ENCODE measurements around the gene NTRK3.
A peak's percentile ranks its signal among the peaks of the same experiment; 100 is the strongest.

NTRK3 gene

DNA sequence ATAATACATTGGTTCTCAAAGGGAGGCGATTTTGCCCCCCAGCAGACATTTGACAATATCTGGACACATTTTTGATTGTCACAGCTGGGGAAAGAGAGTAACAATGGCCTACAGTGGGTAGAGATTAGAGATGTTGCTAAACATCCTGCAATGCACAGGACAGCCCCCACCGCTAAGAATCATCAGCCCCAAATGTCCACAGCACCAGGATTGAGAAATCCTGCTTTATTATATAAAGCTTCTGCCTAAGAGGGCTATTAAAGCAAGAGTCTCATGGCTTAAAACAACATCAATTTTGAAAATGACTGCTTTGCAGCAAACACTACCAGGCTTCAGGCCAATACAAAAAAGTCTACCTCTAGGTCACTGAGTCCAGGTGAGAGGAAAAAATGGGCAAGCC, 68.2 kb downstream of the NTRK3 start:
- DNase-seq (ENCODE audit: extremely low read depth in 1 of 2, low read depth in 1 of 2): no peak

DNA sequence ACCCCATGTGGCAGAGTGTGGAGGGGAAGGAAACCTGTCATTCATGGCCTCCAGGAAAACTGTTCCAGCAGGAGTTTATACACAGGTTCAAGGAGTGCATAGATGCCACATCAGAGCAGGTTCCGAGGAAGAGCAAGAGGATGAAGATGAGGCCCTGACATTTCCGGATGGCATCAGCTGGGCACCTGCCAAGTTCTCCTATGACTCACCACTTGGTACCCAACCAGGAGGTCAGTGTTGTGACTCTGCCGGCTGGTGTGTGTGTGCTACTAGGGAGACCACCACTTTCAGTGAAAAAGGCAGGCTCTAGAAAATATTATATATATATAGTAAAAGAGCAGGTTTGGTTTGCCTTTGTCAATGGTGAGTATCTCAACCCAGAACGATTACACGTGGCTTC, 69.3 kb downstream of the NTRK3 start:
- DNase-seq (ENCODE audit: extremely low read depth in 1 of 2, low read depth in 1 of 2): no peak

DNA sequence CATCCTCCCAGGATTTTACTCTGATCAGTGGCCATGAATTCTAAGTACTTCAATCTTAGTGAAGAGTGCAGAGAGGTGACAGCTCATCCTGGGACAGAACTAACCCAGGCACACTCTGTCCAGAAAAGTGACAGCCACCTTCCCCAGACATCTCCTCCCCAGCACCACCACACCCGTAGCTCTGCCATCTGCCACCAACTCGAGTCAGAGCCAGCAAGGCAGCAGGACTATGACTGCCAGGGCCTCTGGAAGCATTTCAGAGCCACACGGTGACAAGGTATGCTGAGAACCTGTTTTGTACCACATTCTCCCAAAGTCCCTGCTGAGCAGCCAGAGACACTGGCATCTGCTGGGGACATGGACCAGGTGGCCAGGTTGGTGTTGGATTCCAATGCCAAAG, 71.0 kb downstream of the NTRK3 start:
- DNase-seq (ENCODE audit: extremely low read depth in 1 of 2, low read depth in 1 of 2): no peak

DNA sequence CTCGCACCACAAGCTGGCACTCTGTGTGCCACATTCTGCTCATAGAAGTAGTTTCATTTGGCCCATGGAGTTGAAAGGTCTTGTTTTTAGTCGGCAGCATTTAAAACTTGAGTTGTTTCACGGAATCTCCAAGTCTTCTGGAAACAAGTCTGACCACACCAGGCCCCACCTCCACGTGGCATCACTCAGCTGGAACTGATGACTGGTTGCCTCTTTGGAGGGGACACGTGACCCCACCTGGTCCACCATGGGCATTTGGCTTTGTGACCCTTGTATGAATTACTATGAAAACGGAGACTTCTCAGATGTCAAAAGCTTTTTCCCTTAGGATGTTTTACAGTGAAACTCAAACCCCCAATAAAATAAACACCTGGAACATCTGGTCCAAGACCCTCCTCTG, 74.9 kb downstream of the NTRK3 start:
- DNase-seq (ENCODE audit: extremely low read depth in 1 of 2, low read depth in 1 of 2): no peak

DNA sequence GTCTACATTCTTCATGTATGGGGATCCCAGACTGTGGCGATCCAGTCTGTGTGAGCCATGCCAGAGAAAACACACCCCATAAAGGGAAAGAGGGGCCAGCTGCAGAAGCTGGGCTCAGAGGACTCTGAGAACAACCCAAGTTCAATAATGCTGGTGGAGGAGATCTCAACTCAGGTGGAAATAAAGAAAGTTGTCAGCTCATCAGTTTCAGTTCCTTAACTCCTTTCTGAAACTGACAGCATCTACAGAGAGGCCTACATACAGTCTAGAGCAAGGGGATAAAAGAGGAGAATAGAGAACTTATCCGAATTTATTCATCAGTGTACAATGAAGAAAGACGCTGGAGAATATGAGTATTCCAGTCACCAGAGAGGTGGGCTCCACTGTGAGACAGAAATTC, 77.0 kb downstream of the NTRK3 start:
- DNase-seq (ENCODE audit: extremely low read depth in 1 of 2, low read depth in 1 of 2): no peak

DNA sequence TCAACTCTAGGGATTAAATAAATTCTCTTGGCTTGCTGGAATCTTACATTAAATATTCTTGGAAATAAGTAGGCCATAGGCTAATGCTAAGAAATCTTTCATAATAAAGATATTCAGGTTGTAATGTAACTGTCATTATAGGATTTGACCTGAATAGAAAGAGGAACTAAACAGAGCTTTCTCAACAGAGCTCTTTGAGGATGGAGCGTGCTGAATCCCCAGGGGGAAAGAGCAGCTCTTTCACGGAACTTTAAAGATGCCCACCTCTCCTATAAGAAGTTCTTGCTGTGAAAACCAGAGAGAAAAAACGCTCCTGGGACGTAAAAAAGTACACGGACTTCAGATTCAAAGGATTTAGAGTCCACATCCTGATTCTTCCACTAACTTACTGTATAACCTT, 77.9 kb downstream of the NTRK3 start:
- DNase-seq (ENCODE audit: extremely low read depth in 1 of 2, low read depth in 1 of 2): no peak

DNA sequence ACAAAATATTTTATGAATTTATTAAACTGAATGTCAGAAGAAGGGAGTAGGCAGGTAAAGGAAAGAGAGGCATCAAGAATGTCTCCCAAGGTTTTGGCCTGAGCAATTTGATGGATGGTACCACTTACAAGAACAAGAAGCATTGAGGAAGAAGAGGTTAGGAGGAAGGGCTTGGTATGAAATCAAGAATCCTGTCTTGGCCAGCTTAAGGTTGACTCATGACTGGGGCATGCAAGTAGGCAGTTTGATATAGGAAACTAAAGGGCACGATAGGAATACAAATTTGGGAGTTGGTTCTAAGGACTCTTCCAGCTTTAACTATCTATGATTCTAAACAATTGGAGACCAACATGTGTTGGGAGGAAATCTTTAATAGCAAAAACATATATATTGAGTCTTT, 79.1 kb downstream of the NTRK3 start:
- DNase-seq (ENCODE audit: extremely low read depth in 1 of 2, low read depth in 1 of 2): no peak

DNA sequence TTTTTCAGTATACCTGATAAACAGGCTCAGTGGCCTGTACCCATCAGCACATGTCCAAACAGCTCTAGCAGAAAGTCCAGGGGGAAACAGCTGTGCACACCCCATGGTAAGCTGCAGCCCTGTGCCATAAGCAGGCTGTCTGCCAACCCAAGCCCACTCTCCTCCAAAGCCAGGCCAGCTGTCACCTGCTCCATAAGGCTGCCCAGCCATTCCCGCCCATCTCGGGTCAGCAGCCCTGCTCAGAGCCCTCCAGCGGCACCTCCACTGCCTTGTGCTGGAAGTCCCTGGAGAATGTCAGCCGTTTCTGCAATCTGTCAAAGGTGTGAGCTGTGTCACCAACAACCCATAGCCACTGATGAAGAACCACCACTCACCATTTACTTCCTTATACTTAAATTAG, 82.0 kb downstream of the NTRK3 start:
- no peak for DNase-seq (ENCODE audit: extremely low read depth in 1 of 2, low read depth in 1 of 2)

DNA sequence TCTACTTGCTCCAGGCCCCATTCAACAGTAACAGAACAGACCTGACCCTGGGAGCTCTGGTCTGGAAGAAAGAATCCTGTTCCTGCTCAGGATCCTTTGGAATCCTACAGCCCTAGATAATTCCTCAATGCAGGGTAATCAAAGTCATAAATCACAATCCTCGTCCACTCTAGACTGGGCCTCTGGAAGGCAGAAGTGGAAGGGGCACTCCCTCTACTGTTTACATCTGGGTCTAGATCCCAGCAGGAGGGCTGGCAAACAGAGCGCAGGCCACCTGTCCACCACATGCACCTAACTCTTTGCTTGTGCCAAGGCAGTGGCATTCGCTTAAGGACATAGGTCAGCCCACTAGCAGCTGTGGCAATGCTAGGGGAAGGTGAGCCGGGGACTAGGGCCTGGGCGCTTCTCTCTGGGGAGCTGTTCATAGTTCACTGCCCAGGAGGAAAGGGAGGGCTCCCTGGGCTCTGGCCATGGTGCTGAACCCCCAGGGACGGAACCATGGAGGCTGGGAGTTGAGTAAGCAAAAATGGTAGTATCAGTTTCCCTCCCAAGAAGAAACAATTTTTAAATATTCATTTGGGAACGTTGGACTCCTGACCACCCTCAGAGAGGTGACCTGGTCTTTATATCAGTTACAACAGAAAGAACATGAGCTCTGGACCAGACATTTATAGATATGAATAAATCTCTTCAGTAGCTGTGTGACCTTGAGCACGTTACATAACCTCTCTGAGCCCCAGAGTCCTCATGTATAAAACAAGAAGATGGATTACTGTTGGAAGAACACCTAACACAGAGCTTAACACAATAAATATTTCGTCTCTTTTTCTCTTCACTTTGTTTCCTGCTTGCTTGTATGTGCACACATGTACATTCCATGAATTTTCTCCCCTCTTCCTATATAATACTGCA, 90.2 kb downstream of the NTRK3 start:
- no peak for DNase-seq (ENCODE audit: extremely low read depth in 1 of 2, low read depth in 1 of 2)

DNA sequence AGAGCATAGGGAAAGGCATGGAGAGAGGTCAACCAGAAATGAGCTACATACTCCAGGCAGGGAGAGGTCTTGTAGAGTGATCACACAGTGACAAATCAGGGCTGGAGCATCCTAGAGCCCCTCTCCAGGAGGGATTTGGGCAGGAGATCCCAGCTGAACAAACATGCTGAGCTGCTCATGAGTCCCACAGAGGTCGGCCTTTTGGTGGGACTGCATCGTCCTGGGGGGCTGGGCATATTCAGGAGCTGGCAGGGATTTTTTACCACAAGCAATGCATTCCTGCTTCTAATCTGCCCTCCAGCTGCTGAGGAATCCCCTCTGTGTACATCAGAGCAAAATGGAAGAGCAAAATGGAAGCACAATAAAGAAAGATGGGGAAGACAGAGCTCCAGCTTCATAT, 94.9 kb downstream of the NTRK3 start:
- no peak for DNase-seq (ENCODE audit: extremely low read depth in 1 of 2, low read depth in 1 of 2)

DNA sequence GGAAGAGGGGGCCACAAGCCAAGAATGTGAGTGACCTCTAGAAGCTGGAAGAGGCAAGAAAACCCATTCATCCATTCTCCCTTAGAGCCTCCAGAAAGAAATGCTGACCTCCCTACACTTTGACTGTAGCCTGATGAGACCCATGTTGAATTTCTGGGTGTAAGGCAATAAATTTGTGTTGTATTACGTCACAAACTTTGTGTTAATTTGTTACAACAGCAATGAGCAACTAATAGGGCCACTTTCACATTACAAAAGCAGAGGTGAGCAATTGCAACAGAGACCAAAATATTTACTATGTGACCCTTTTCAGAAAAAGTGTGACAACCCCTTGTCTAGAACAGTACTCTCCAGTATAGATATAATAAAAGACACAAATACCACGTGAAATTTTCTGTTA, 101.2 kb downstream of the NTRK3 start:
- DNase-seq (ENCODE audit: extremely low read depth in 1 of 2, low read depth in 1 of 2): no peak

DNA sequence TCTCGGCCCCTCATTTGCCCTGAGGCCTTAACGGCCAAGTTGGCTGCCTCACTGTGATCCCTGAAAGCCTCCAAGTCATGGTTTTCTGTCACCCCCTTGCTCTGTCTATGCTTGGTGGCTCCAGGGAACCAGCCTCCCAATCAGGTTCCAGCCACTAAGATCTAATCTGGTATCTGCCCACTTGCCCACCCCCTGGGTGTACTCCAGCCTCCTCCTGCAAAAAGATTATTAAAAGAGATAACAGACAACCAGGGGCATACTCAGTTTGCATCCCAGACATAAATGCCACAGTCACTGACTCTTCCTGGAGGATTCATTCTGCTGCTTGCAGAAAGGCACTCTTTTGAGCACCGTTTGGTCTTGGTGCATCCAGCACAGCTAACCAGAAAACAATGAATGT, 103.9 kb downstream of the NTRK3 start:
- DNase-seq (ENCODE audit: extremely low read depth in 1 of 2, low read depth in 1 of 2): no peak

DNA sequence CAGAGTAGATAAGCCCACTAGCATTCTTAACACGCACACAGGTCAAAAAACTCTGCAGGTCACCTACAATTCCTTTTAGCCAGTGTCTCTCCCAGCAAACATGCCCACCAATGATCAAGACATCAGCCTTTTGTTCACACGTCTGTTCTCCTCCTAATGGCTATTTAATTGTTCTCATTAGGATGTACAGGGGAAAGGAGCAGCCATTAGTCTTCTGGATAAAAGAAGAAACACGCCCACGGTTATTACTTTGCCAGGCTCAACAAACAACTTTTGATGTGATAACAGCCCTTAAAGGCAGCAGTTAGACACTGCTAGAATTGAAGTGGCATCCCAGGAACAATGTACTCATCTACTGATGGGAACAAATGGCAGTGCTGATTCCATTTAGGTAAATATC, 108.8 kb downstream of the NTRK3 start:
- no peak for DNase-seq (ENCODE audit: extremely low read depth in 1 of 2, low read depth in 1 of 2)

DNA sequence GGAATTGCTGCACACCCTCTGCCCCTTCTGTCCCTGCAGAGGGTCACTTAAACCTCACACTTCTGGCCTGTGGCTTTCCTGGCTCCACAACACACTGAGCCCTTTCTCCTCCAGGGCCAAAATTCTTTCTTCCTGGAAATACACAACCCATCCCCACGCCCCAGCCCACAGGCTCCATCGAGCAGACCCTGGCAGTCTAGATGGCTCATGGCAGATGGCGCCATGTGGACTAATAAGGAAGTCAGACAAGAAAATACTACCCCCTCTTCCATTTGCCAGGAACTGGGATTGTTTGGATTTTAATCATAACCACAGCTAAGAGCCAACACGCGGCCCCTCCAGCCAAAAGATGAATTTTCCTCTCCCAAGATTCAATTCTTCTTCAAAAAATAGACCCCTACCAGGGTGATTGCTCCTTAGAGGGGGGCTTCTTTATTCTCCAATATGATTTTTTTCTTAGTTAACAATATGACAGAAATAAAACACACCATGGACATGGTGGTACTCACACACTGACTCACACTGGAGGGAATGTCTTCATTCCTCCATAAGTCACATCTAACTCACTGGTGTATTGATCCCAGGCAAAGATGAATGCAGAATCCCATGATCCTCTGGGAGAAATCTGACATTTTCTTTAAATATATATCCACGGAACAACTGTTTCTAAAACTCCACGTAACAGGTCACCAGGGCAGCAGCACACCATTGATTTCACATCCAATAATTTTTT, 111.5 kb downstream of the NTRK3 start:
- DNase-seq (ENCODE audit: extremely low read depth in 1 of 2, low read depth in 1 of 2): no peak

DNA sequence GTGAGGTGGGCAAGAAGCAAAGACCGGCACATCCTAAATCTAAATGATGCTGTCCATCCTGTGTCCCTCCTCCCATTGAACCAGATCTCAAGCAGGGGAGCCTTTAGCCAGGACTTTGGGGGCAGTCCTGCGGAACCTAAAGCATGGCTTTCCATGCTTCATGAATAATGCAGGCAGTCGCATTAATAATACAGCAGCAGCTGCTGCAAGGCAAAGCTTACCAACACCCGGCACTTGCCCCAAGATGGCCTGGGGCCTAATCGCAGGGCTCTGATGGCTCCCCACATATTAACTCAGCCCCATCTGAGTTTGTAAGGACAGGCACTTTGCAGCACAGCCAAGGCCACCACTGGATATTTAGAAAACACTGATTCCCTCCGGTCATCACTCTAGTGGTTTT, 114.4 kb downstream of the NTRK3 start:
- DNase-seq (ENCODE audit: extremely low read depth in 1 of 2, low read depth in 1 of 2): no peak

DNA sequence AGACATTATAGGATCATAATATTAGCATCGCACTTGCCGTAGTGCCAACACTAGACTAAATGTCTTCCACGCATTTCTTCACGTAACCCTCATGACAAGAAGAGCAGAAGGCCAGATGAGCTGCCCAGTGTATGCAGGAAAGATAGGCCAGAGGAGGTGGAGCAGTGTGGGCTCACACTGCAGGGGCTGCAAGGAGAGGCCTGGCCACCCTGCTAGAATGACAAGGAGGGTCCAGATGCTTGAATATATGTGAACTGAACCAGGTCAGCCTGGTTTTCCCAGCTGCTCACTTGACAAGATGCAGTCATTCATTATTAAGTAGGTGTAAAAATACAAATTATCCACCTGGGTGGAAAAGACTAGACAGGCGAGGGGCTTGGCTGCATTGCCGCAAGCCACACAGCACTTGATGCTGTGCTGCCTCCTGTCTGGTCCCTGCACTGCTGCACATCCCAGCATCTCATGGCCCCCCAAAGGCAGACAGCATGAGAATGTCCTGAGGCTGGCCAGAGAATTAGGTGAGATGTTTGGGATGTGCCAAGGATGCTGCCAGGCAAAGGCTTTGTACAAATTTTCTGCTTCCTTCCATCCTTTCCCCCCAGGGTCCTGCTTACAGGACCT, 115.2 kb downstream of the NTRK3 start:
- no peak for DNase-seq (ENCODE audit: extremely low read depth in 1 of 2, low read depth in 1 of 2)

DNA sequence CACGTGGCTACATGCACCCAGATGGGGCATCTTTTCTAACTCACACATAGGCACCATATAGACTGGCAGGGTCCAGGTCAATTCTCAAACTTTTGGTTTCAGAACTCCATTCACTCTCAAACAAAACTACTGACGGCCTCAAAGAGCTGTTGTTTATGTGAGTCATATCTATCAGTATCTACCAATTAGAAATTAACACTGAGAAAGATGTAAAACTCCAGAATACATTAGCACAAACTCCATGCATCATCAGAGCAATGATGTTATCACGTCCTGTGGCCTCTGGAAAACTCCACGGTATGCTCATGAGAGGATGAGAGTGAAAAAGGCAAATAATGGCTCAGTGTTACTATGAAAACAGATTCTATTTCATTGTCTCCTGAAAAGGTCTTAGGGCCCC, 116.1 kb downstream of the NTRK3 start:
- no peak for DNase-seq (ENCODE audit: extremely low read depth in 1 of 2, low read depth in 1 of 2)

DNA sequence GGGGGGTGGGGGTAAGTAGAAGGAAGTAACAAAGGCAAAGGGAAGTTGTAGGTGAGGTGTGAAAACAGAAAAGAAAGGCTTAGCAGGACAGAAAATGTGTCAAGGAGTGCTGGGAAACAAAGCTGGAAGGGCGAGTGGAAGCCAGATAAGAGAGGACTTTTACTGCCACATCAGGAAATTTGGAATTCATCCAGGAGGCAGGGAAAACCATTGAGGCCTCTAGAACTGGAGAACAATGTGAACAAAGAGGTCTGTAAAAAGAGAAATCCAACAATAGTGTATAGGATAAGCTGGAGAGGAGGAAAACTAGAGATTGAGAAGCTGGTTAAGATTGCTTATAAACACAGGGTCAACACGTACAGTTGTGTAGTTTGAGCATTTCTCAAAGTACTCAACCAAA, 116.6 kb downstream of the NTRK3 start:
- DNase-seq (ENCODE audit: extremely low read depth in 1 of 2, low read depth in 1 of 2): no peak

DNA sequence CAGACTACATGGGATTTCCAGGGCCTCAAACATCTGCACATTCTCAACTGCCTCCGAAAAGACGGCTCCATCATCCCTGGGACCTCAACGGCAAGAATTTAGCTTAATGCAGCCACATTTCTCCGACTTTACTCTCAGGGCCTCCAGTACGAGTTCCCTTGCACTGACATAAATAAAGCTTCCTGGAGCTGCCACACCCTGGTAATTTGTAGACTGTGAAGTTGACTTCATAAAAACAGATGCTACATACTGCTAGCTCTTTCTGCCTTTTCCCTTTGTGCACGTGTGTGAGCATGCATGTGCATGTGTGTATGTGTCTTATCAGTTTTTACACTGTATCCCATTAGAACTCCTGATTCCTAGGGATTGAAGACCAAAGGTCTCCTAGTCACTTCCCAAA, 122.7 kb downstream of the NTRK3 start:
- DNase-seq (ENCODE audit: extremely low read depth in 1 of 2, low read depth in 1 of 2): no peak

DNA sequence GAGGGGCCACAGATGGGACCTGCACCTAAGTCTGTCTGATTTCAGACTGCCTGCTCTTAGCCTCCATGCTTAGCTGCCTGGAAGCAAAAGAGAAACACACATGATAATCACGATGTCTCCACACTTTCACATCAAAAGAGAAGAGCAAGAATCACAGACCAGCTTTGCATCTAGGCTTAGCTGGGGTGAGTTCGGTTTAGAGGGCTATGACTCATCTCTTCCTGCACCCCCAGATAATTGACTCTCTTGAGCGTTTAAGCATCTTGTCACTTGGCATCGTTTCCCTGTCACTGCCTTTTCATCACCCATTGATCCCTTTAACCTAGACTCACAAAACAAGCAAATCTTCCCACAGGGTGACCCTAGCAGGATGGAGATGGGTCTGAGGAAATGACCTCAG, 124.0 kb downstream of the NTRK3 start:
- DNase-seq (ENCODE audit: extremely low read depth in 1 of 2, low read depth in 1 of 2): no peak

DNA sequence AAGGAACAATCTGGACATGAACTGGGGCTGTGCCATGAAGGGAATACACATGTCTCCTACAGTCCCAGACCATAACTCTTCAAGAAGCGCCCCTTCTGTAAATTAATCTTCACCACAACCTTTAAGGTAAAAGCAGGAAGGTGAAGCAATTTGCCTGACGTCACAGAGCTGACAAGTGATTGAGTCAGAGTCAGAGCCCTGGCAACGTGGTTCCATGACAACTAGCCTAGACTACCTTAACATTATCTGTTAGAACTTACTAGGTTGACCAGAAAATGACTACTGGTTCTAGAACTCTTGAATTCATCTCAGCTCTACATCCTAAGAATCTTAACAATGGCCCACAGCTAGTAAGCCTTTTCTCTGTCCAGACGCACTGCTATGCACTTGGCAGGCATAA, 124.6 kb downstream of the NTRK3 start:
- DNase-seq (ENCODE audit: extremely low read depth in 1 of 2, low read depth in 1 of 2): peak in 1 of 2 donors; percentile 9

DNA sequence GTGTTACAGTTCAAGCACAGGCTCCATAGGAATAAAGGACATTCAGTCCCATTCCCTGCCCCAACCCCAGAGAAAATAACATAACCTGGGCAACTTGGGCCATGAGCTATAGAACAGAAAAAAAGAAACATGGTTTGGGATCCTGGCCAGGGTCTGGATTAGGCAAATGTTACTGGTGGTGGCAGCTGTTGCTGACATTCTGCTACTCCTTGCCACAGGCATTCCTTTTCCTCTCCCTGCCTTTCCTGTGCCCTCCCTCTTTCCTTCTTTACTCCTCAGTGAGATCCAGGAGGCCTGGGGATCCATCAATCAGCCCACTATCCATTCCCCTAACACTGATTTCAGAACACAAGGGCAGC, 129.1 kb downstream of the NTRK3 start:
- DNase-seq (ENCODE audit: extremely low read depth in 1 of 2, low read depth in 1 of 2): no peak

Data from stimulated activated CD8-positive, alpha-beta memory T cell treated with anti-CD3 and anti-CD28 coated beads, Interleukin-7, amount 100 ng/mL, for 48 hours (primary cell).